A549 (cell line): Measurements from ENCODE around the gene PPP4C.

Experiments used
- CEBPB ChIP-seq, 2 experiments: fragments of >200 bp in 1 of 2; sonication (Bioruptor Twin) in 1 of 2; formaldehyde crosslinking in 1 of 2; IDR thresholded peaks; 2 replicates each; pipeline ENCODE4 v1.6.1; 2012 to 2016
- CHD2 ChIP-seq: fragments of 150-350 bp; IDR thresholded peaks from 2 replicates; pipeline ENCODE4 v1.6.1; 2014; ENCODE audit warnings: low read length; ENCODE audit not compliant: partially characterized antibody
- CTCF ChIP-seq: fragments of >200 bp; sonication (Bioruptor Twin); formaldehyde crosslinking; IDR thresholded peaks from 3 replicates; pipeline ENCODE4 v1.5.1; 2016
- EP300 ChIP-seq, 2 experiments: fragments of >200 bp; sonication (Bioruptor Twin); formaldehyde crosslinking; IDR thresholded peaks; 2 replicates in 1 of 2; 3 replicates in 1 of 2; pipeline ENCODE4 v1.6.1; 2016 to 2017
- ESRRA ChIP-seq: fragments of 150-350 bp; IDR thresholded peaks from 2 replicates; pipeline ENCODE4 v1.6.1; 2014; ENCODE audit warnings: mild to moderate bottlenecking, low read length, borderline replicate concordance
- MAX ChIP-seq: IDR thresholded peaks from 2 replicates; pipeline ENCODE4 v1.6.1; 2012
- PBX3 ChIP-seq: IDR thresholded peaks from 2 replicates; pipeline ENCODE4 v1.6.1; 2012
- REST ChIP-seq: fragments of 200-600 bp; sonication (generic); IDR thresholded peaks from 2 replicates; pipeline ENCODE4 v1.6.1; 2016; ENCODE audit warnings: antibody characterized with exemption, mild to moderate bottlenecking, moderate library complexity
- SMC3 ChIP-seq: fragments of >200 bp; sonication (Bioruptor Twin); formaldehyde crosslinking; IDR thresholded peaks from 3 replicates; pipeline ENCODE4 v1.6.1; 2018; ENCODE audit warnings: inconsistent platforms
- TP53 ChIP-seq: fragments of 250-450 bp; sonication (Bioruptor Pico); IDR thresholded peaks from 2 replicates; pipeline ENCODE4 v1.5.0; 2021; ENCODE audit warnings: mild to moderate bottlenecking, moderate library complexity

GRCh38 chr16:30082545-30083090 is 6.8 kb downstream of the PPP4C start:
- TF ChIP-seq CEBPB (IDR thresholded peaks at IDR 0.05) (no peak), SMC3 (no peak), CTCF (no peak; the same call in 1 of the 3 replicates), ESRRA (no peak), REST (no peak), CHD2 (no peak), TP53 (no peak), MAX (no peak), PBX3 (no peak), EP300 (IDR thresholded peaks at IDR 0.05) (no peak)
